SK-N-SH (cell line): Measurements from ENCODE around the gene ACP4. TPM values are rescaled to one million over a fixed set of nuclear protein-coding genes. Genes with fewer than 3 reads are reported as not detected.

ENCODE experiments used
- CTCF ChIA-PET: fragments of 300-600, 350-600 bp; formaldehyde crosslinking; extraction: SDS; loops from one replicate; lab custom pipeline; 2021; lab: Yijun Ruan, JAX
- POLR2A ChIA-PET: fragments of 350-600 bp; sonication (Branson Sonifier 250); formaldehyde crosslinking; extraction: SDS; loops from one replicate; lab custom pipeline; 2020; ENCODE audit warnings: antibody characterized with exemption, inconsistent platforms; lab: Yijun Ruan, JAX
- DNase-seq: peaks from one replicate; pipeline ENCODE4 v3.0.0; 2012
- H2AFZ ChIP-seq: fragments of 200-600 bp; sonication (generic); 2 replicates; pipeline ENCODE4 v1.8.1; 2016; ENCODE audit warnings: antibody characterized with exemption, mild to moderate bottlenecking, low read depth
- H3F3A ChIP-seq: fragments of 200-600 bp; sonication (generic); replicated peaks from 2 replicates; pipeline ENCODE3; 2016; ENCODE audit warnings: antibody characterized with exemption, mild to moderate bottlenecking; ENCODE audit not compliant: insufficient read depth
- H3K27ac ChIP-seq, 2 experiments: fragments of 200-500 bp in 1 of 2; fragments of 200-600 bp in 1 of 2; sonication (Bioruptor generic) in 1 of 2; sonication (generic), shearing (Covaris generic) in 1 of 2; 2 replicates each; pipeline versions ENCODE4 v1.5.1 to v1.6.1; 2014 to 2016; ENCODE audit warnings: low read depth in 2 of 2, inconsistent platforms in 1 of 2, low read length in 1 of 2, mild to moderate bottlenecking in 1 of 2, mixed read lengths in 1 of 2
- H3K27me3 ChIP-seq: fragments of 200-600 bp; sonication (generic), shearing (Covaris generic); 2 replicates; pipeline ENCODE4 v1.6.1; 2016; ENCODE audit warnings: mixed run types; ENCODE audit not compliant: insufficient read depth
- H3K36me3 ChIP-seq, 2 experiments: fragments of 200-500 bp in 1 of 2; fragments of 200-600 bp in 1 of 2; sonication (Bioruptor generic) in 1 of 2; sonication (generic) in 1 of 2; replicated peaks in 1 of 2; 2 replicates each; pipeline versions ENCODE3 to v1.5.1; 2014 to 2016; ENCODE audit warnings: low read length in 1 of 2, mild to moderate bottlenecking in 1 of 2; ENCODE audit not compliant: insufficient read depth in 2 of 2, control insufficient read depth in 1 of 2
- H3K4me1 ChIP-seq, 2 experiments: fragments of 200-500 bp in 1 of 2; fragments of 200-600 bp in 1 of 2; sonication (Bioruptor generic) in 1 of 2; sonication (generic), shearing (Covaris generic) in 1 of 2; 2 replicates each; pipeline versions ENCODE4 v1.5.1 to v1.6.1; 2014 to 2016; ENCODE audit warnings: low read depth in 1 of 2, low read length in 1 of 2, mixed run types in 1 of 2; ENCODE audit not compliant: insufficient read depth in 2 of 2, control insufficient read depth in 1 of 2
- H3K4me2 ChIP-seq: fragments of 200-600 bp; sonication (generic), shearing (Covaris generic); 2 replicates; pipeline ENCODE4 v1.6.1; 2017; ENCODE audit warnings: mixed run types
- H3K4me3 ChIP-seq, 2 experiments: fragments of 200-500 bp in 1 of 2; fragments of 200-600 bp in 1 of 2; sonication (Bioruptor generic) in 1 of 2; sonication (generic), shearing (Covaris generic) in 1 of 2; 2 replicates each; pipeline versions ENCODE4 v1.5.1 to v1.8.1; 2014 to 2016; ENCODE audit warnings: low read depth in 2 of 2, inconsistent platforms in 1 of 2, low read length in 1 of 2, mild to moderate bottlenecking in 1 of 2, mixed read lengths in 1 of 2, moderate library complexity in 1 of 2
- H3K79me2 ChIP-seq: fragments of 200-600 bp; sonication (generic); 2 replicates; pipeline ENCODE4 v1.8.1; 2017; ENCODE audit warnings: mild to moderate bottlenecking; ENCODE audit not compliant: insufficient read depth
- H3K9ac ChIP-seq: fragments of 200-600 bp; sonication (generic); 2 replicates; pipeline ENCODE4 v1.6.1; 2017; ENCODE audit warnings: mixed run types
- H3K9me2 ChIP-seq: fragments of 200-600 bp; sonication (generic); 2 replicates; pipeline ENCODE4 v1.6.1; 2017; ENCODE audit warnings: mixed run types
- H3K9me3 ChIP-seq: fragments of 200-600 bp; sonication (generic); 2 replicates; pipeline ENCODE4 v1.6.1; 2017; ENCODE audit warnings: mixed run types, mild to moderate bottlenecking, moderate library complexity
- H4K20me1 ChIP-seq: fragments of 200-600 bp; sonication (generic); 2 replicates; pipeline ENCODE4 v1.6.1; 2017; ENCODE audit warnings: mild to moderate bottlenecking, mixed run types; ENCODE audit not compliant: insufficient read depth
- EZH2phosphoT487 ChIP-seq: fragments of 200-600 bp; sonication (generic); IDR thresholded peaks from 2 replicates; pipeline ENCODE4 v1.6.1; 2017; ENCODE audit warnings: low read depth, mixed run types, mild to moderate bottlenecking, antibody characterized with exemption, moderate library complexity, borderline replicate concordance
- FOXJ3 ChIP-seq: sonication (generic); formaldehyde crosslinking; IDR thresholded peaks from 2 replicates; pipeline ENCODE4 v1.5.1; 2020; ENCODE audit warnings: mild to moderate bottlenecking, missing genetic modification reagents
- FOXM1 ChIP-seq: IDR thresholded peaks from 2 replicates; pipeline ENCODE4 v1.4.0; 2012; ENCODE audit warnings: low read depth, mild to moderate bottlenecking
- RFX5 ChIP-seq: IDR thresholded peaks from 2 replicates; pipeline ENCODE4 v1.6.1; 2012; ENCODE audit warnings: mild to moderate bottlenecking, improper control_type of control experiment, low read length
- RXRA ChIP-seq: IDR thresholded peaks from 2 replicates; pipeline ENCODE4 v1.4.0; 2012; ENCODE audit warnings: low read depth, mild to moderate bottlenecking, borderline replicate concordance
- WGBS: methylation state at CpG from one replicate; pipeline ENCODE4 v1.1.6; 2017; ENCODE audit warnings: low lambda C conversion rate; 5-methylcytosine and 5-hydroxymethylcytosine counted together
- polyA plus RNA-seq, 3 experiments: library from polyadenylated mRNA; depleted of rRNA; stranded (reverse); fragments of >200 nt; gene quantifications; 2 replicates each; pipeline ENCODE4 v1.2.3, GENCODE V29; 2012

Gene ACP4
- polyA plus RNA-seq, 1 of the 3 experiments (the other 2 are of a cell fraction) = not detected

GRCh38 chr19:50820086-50820485 is 29.9 kb downstream of the ACP4 start:
- no peaks in the 10 kb centered on the region for H3K36me3 ChIP-seq
- no peak overlapping the region for H2AFZ ChIP-seq
- H3K27me3 ChIP-seq = peaks cover 55% of the 10 kb centered on the region
- TF ChIP-seq FOXM1 = no peak
- TF ChIP-seq FOXJ3 (CRISPR knock-in tag) = no peak
- H3F3A ChIP-seq = no peaks in the 10 kb centered on the region
- no peaks in the 10 kb centered on the region for H3K9me2 ChIP-seq
- 25% methylated on average over 14 of the region's 15 CpGs for WGBS
- no peak overlapping the region for H3K27ac ChIP-seq
- CTCF ChIA-PET = no interaction called here
- no peaks in the 10 kb centered on the region for H3K9me3 ChIP-seq
- peaks cover 0 to 5% of the 10 kb centered on the region in 2 experiments; a peak in 1 of 4 replicates for H3K4me1 ChIP-seq
- H3K4me3 ChIP-seq = no peak overlapping the region
- no peak for DNase-seq
- H4K20me1 ChIP-seq = no peaks in the 10 kb centered on the region
- no peak overlapping the region for H3K9ac ChIP-seq
- POLR2A ChIA-PET = interaction anchor here (1.9 kb wide), 1 partner anchor 16 kb away, joined by 4 read pairs; no protein-coding TSS in a partner anchor
- H3K4me2 ChIP-seq = no peak overlapping the region
- H3K79me2 ChIP-seq = no peaks in the 10 kb centered on the region

GRCh38 chr19:50820549-50821247 is 30.5 kb downstream of the ACP4 start:
- TF ChIP-seq RFX5 (no peak), RXRA (no peak), EZH2phosphoT487 (no peak)
- WGBS = 41% methylated on average over 14 of the region's 21 CpGs
- ChIA-PET CTCF (interaction anchor here (1.4 kb wide), 1 partner anchor 17 kb away, joined by 4 read pairs; no protein-coding TSS in a partner anchor), POLR2A (interaction anchor here (1.9 kb wide), 1 partner anchor 17 kb away, joined by 4 read pairs; no protein-coding TSS in a partner anchor)
- Histone ChIP-seq H4K20me1 (no peaks in the 10 kb centered on the region), H3K27ac (no peak overlapping the region), H3K4me3 (no peak overlapping the region), H3K9me3 (no peaks in the 10 kb centered on the region), H3K27me3 (peaks cover 55% of the 10 kb centered on the region), H3F3A (no peaks in the 10 kb centered on the region), H2AFZ (no peak overlapping the region), H3K4me2 (no peak overlapping the region), H3K4me1 (peaks cover 0 to 5% of the 10 kb centered on the region in 2 experiments; a peak in 1 of 4 replicates), H3K9ac (no peak overlapping the region), H3K36me3 (no peaks in the 10 kb centered on the region), H3K9me2 (no peaks in the 10 kb centered on the region), H3K79me2 (no peaks in the 10 kb centered on the region)
- no peak for DNase-seq

- H3K9me3 ChIP-seq = no peaks in the 10 kb centered on the region
- POLR2A ChIA-PET = interaction anchor here (0.8 to 1.9 kb wide), 2 partner anchors 17 to 21 kb away, joined by 3 to 4 read pairs; no protein-coding TSS in a partner anchor
- peaks cover 0 to 5% of the 10 kb centered on the region in 2 experiments; a peak in 1 of 4 replicates for H3K4me1 ChIP-seq
- H4K20me1 ChIP-seq = no peaks in the 10 kb centered on the region
- CTCF ChIA-PET = interaction anchor here (1.4 kb wide), 1 partner anchor 18 kb away, joined by 4 read pairs; no protein-coding TSS in a partner anchor
- WGBS = 60% methylated on average over 4 of the region's 4 CpGs
- peaks cover 54% of the 10 kb centered on the region for H3K27me3 ChIP-seq
- H3K9ac ChIP-seq = no peak overlapping the region
- H3K79me2 ChIP-seq = no peaks in the 10 kb centered on the region
- TF ChIP-seq EZH2phosphoT487 = no peak
- TF ChIP-seq, all 33 proteins: peak for 0
- H3K27ac ChIP-seq = no peak overlapping the region
- no peak overlapping the region for H3K4me2 ChIP-seq
- H2AFZ ChIP-seq = no peak overlapping the region
- H3K36me3 ChIP-seq = no peaks in the 10 kb centered on the region
- H3F3A ChIP-seq = no peaks in the 10 kb centered on the region
- H3K4me3 ChIP-seq = no peak overlapping the region
- no peaks in the 10 kb centered on the region for H3K9me2 ChIP-seq
- no peak for DNase-seq
Measured at GRCh38 chr19:50821248-50821612, 31.0 kb downstream of the ACP4 start.
